ENCODE measurements around the gene KLC1.

DNA sequence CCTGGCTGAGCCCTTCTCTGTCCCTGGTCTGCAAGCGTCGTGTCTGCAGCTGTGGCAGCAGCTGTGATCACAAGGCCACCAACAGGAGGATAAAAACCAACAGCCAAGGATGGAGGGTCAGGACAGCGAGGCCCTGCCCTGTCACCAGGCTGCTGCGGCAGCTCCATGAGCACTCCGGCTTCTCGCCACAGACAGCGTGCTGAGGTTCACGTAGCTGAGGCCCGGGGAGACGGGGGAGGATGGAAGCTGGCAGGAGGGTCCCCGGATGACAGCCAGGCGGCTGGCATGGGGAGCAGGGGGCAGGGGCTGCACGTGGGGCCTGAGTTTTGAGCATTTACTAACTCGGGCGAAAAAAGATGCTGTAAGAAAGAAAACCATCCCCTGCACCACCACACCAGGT is 80.8 kb downstream of the KLC1 start:
- TF ChIP-seq, protein P1, sequence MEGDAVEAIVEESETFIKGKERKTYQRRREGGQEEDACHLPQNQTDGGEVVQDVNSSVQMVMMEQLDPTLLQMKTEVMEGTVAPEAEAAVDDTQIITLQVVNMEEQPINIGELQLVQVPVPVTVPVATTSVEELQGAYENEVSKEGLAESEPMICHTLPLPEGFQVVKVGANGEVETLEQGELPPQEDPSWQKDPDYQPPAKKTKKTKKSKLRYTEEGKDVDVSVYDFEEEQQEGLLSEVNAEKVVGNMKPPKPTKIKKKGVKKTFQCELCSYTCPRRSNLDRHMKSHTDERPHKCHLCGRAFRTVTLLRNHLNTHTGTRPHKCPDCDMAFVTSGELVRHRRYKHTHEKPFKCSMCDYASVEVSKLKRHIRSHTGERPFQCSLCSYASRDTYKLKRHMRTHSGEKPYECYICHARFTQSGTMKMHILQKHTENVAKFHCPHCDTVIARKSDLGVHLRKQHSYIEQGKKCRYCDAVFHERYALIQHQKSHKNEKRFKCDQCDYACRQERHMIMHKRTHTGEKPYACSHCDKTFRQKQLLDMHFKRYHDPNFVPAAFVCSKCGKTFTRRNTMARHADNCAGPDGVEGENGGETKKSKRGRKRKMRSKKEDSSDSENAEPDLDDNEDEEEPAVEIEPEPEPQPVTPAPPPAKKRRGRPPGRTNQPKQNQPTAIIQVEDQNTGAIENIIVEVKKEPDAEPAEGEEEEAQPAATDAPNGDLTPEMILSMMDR (IDR thresholded peaks at IDR 0.05), result no peak
- no peak for TF ChIP-seq POLR2A (IDR thresholded peaks at IDR 0.05)
